Activated CD4-positive, CD25-positive, alpha-beta regulatory T cell (primary cell): ENCODE measurements around the gene TXLNA.

Experiments used
- DNase-seq, 4 experiments: peaks; one replicate each; lab custom pipeline; 2025; lab: John Stamatoyannopoulos, UW

Gene TXLNA

GRCh38 chr1:32184650-32185049 lies 5.2 kb downstream of the TXLNA start:
- DNase-seq: no peak

DNA sequence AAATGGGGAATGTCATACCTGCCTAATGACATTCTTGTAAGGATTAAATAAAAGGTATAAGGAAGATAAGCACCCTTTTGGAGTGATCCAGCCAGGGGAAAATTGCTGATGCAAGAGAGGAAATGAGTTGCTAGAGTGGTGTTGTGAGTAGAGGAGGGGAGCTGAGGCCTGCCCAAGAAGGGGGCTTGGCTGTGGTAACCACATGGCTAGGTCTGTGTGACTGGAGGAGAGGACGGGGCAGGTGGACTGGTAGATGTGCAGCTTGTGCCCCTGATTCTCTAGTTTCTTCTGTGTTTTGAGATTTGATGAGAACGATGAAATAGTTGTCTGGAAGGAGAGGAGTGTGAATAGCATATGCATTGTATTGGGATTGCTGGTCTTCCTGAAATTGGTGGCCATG lies 6.6 kb downstream of the TXLNA start:
- no peak for DNase-seq

DNA sequence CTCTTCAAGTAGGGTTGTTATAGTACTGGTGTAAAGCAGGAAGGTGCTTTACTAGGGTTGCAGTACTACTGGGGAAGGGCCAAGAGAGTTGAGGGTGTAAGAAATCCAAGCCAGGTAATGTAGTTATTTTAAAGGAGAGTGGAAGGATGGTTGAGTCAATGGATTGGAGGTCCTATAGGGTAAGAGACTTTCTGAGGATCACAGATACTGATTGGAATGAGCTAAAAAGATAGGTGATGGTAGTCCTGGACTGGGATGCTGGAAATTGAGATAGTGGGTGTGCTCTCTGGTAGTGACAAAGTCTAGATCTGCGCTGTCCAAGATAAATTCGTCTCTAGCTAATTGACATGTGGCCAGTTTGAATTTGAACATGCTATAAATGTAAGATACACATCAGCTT lies 7.0 kb downstream of the TXLNA start:
- DNase-seq: no peak

DNA sequence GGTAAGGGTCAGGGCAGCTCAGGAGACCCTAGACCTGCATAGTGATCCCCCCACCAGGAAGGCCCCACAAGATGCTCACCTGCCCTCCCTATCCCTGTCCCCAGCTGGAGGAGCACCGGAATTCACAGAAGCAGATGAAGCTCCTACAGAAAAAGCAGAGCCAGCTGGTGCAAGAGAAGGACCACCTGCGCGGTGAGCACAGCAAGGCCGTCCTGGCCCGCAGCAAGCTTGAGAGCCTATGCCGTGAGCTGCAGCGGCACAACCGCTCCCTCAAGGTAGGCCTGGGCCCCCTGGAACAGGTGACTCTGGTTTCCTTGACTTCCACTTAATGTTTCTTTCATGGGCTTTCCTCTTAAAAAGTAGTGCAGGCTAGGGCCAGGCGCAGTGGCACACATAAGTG lies 8.4 kb downstream of the TXLNA start:
- no peak for DNase-seq

GRCh38 chr1:32192220-32192948 lies 12.9 kb downstream of the TXLNA start:
- DNase-seq: no peak

DNA sequence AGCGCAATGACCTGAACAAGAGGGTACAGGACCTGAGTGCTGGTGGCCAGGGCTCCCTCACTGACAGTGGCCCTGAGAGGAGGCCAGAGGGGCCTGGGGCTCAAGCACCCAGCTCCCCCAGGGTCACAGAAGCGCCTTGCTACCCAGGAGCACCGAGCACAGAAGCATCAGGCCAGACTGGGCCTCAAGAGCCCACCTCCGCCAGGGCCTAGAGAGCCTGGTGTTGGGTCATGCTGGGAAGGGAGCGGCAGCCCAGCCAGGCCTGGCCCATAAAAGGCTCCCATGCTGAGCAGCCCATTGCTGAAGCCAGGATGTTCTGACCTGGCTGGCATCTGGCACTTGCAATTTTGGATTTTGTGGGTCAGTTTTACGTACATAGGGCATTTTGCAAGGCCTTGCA lies 15.5 kb downstream of the TXLNA start:
- DNase-seq: no peak

DNA sequence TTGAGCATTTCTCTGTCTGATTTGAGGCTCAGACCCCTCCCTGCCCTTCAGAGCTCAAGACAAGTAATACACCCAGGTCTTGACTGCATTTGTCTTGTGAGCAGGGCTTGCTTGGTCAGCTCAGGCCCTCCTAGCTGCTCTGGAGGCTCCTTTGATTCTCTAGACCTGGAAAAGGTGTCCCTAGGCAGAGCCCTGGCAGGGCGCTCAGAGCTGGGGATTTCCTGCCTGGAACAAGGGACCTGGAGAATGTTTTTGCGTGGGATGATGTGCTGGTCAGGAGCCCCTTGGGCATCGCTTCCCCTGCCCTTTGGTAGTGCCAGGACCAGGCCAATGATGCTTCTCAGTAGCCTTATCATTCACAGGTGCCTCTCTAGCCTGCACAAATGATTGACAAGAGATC lies 16.1 kb downstream of the TXLNA start:
- no peak for DNase-seq

- no peak for DNase-seq
Observed at GRCh38 chr1:32195972-32196823, 16.7 kb downstream of the TXLNA start.

- DNase-seq: no peak
Observed at GRCh38 chr1:32197074-32197473, 17.6 kb downstream of the TXLNA start.

DNA sequence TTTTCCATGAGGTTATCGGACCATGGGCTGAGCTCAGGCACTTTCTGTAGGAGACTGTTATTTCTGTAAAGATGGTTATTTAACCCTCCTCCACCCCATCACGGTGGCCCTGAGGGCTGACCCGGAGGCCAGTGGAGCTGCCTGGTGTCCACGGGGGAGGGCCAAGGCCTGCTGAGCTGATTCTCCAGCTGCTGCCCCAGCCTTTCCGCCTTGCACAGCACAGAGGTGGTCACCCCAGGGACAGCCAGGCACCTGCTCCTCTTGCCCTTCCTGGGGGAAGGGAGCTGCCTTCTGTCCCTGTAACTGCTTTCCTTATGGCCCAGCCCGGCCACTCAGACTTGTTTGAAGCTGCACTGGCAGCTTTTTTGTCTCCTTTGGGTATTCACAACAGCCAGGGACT lies 18.4 kb downstream of the TXLNA start:
- DNase-seq: no peak

DNA sequence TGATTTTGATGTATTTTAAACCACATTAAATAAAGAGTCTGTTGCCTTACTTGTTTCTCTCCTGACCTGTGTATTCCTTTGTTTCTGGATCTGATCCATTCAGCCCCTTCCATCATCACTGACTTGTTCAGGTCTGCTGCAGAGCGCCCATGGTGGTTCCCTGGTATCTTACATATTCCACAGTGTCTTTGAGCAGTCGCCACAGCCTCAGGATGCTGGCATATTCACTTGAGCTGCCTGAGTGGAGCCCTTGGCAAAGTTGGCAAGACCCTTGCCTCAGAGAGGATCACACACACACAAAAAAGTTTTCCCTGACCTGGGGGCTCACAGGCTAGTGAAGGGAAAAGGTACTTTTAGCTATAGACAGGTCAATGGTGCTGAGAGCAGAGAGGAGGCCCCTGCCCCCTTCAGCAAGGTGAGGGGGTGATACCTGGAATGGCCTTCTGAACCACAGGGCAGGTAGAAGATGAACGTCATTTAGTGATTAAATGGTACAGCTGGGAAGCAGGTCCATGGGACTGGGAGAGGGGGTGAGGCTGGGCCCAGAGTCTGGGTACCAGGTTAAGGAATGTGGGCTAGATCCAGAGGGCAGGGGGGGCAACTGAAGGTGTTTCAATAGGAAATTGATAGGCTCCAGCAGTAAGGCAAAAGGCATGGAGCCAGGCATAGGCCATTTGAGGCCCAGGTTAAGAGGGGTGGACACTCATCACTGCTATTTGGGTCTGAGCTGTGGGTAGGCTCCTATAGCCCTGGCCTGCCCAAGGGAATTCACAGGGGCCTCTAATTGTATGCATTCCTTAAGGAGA lies 19.0 kb downstream of the TXLNA start:
- no peak for DNase-seq

DNA sequence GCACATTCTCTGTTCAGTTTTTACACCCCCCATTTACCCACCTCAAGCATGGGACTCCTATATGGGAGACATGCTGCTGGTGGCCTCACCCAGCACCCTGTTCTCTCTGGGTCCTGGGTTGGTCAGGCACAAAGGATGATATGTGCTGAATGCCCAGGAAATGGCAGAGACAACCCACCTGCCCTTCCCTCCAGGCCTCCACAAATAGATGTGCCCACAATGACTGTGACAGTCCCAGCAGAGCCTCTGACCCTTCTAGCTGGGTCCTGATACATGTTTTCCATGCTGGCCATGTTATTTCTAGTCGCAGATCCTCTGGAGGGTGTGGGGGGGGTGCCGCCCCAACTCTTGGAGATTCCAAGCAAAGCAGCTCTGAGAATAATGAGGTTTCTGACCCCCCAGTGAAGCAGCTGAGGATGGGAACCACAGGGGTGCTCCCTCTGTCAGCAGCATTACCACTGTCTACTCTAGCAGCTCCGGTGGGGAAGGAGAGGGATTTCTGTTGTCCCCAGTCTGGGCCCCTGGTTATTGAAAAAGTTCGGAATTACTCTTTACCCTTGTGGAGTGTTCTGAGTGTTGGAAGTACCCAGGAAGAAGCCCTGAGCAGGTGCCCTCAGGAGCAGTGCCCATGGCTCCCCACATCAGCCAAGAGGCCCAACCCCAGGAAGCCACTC lies 19.7 kb downstream of the TXLNA start:
- no peak for DNase-seq

- DNase-seq: no peak
Observed at GRCh38 chr1:32199717-32200072, 20.2 kb downstream of the TXLNA start.

GRCh38 chr1:32200226-32201010 lies 20.9 kb downstream of the TXLNA start, which contains the start of gene CCDC28B:
Gene CCDC28B, plus strand, starts transcription at chr1:32200595. Its CDS starts 1,341 bp downstream, at chr1:32201936.
- DNase-seq: peak in 1 of 4 experiments; percentile 16

- DNase-seq: peak; percentile 42 to 60 (median 50)
Observed at GRCh38 chr1:32201011-32201855, 21.8 kb downstream of the TXLNA start.

DNA sequence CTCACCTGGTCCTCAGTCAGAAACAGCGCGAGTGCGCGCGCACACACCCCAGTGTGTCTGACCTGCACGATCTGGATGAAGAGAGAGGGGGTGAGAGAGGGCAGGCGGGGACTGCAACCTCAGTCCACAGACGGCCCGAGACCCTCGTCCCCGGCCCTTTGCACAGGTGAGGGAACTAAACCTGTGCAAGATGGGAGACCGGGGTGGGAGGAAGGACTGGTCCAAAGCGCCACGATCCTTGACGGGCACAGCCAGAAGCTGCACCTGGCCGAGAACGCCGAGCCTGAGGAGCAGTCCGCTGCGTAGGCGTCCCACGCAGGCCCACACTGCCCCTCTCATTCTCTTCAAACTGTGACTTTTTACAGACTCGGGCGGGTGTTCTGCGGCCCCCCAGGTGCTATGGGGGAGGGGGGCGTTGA lies 25.5 kb downstream of the TXLNA start:
- no peak for DNase-seq

- peak; percentile 62 to 74 (median 68) for DNase-seq
Observed at GRCh38 chr1:32205401-32206370, 26.2 kb downstream of the TXLNA start, which contains the start of gene IQCC. Gene IQCC, plus strand, starts transcription at chr1:32205671. Its CDS starts 11 bp downstream, at chr1:32205682.

GRCh38 chr1:32208469-32208868 lies 29.0 kb downstream of the TXLNA start:
- no peak for DNase-seq

DNA sequence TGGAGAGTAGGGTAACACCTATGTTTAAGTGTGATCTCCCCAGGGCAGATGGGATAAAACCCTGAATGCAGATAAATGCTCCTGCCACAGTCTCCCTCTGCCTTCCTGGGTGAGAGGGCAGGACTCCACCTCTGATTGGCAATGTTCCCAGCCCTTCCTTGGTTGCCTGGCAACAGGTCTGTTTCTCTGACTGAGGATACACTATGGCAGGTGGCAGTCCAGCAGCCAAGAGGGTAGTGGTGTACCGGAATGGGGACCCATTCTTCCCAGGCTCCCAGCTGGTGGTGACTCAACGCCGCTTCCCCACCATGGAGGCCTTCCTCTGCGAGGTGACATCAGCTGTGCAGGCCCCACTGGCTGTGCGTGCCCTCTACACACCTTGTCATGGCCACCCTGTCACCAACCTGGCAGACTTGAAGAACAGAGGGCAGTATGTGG lies 29.4 kb downstream of the TXLNA start, which contains the start of gene DCDC2B:
TSS of gene DCDC2B (plus strand) at position 199 of the 438 bp plus-strand sequence. CDS start at position 204, 5 bp downstream.
- no peak for DNase-seq
